Stomach (tissue), 9 donors: Measurements from ENCODE around the gene GSG1L. TPM values are rescaled to one million over a fixed set of nuclear protein-coding genes. Genes with fewer than 3 reads are reported as not detected.

ENCODE experiments used
- DNase-seq, 2 donors: peaks; one replicate each; pipeline versions ENCODE4 v3.0.0 to v3.0.0-alpha.2; 2013 to 2019
- H3K27ac ChIP-seq, 5 donors: fragments of 200-600 bp in 4 of 5; sonication (generic) in 4 of 5; one replicate each; pipeline ENCODE4 v1.5.1; 2013 to 2019; ENCODE audit warnings: mild to moderate bottlenecking in 1 of 5, moderate library complexity in 1 of 5
- H3K27me3 ChIP-seq, 3 donors: fragments of 200-600 bp; sonication (generic); one replicate each; pipeline ENCODE4 v1.5.1; 2017 to 2019; ENCODE audit warnings: mixed run types in 1 of 3
- H3K36me3 ChIP-seq, 4 donors: fragments of 200-600 bp; sonication (generic); 1 replicate in 3 of 4; 2 replicates in 1 of 4; pipeline ENCODE4 v1.5.1; 2016 to 2019
- H3K4me1 ChIP-seq, 4 donors: fragments of 200-600 bp; sonication (generic); one replicate each; pipeline ENCODE4 v1.5.1; 2016 to 2019
- H3K4me3 ChIP-seq, 4 donors: fragments of 200-600 bp; sonication (generic) in 3 of 4; one replicate each; pipeline ENCODE4 v1.5.1; 2016 to 2019; ENCODE audit warnings: mild to moderate bottlenecking in 1 of 4
- H3K9me3 ChIP-seq, 4 donors: fragments of 200-600 bp; sonication (generic); one replicate each; pipeline ENCODE4 v1.5.1; 2016 to 2019
- CTCF ChIP-seq, 7 experiments: fragments of 450-650 bp in 4 of 7; fragments of 200-600 bp in 3 of 7; sonication (generic) in 3 of 7; IDR thresholded peaks; one replicate each; pipeline ENCODE4 v1.5.1; 2016 to 2019; ENCODE audit warnings: antibody characterized with exemption in 7 of 7, control low read depth in 2 of 7, mild to moderate bottlenecking in 1 of 7
- EP300 ChIP-seq: sonication (generic); formaldehyde crosslinking; IDR thresholded peaks from one replicate; pipeline ENCODE4 v1.6.1; 2017; ENCODE audit warnings: antibody characterized with exemption
- POLR2A ChIP-seq, 4 donors: fragments of 450-650 bp; IDR thresholded peaks; one replicate each; pipeline ENCODE4 v1.6.1; 2016; ENCODE audit warnings: antibody characterized with exemption in 4 of 4, control low read depth in 2 of 4, mild to moderate bottlenecking in 1 of 4, moderate library complexity in 1 of 4
- POLR2AphosphoS5 ChIP-seq, 3 donors: sonication (generic); formaldehyde crosslinking; IDR thresholded peaks; one replicate each; pipeline ENCODE4 v1.6.1; 2016; ENCODE audit warnings: antibody characterized with exemption in 3 of 3
- WGBS, 5 donors: extraction: QIAGEN DNeasy Blood & Tissue Kit in 3 of 5; methylation state at CpG; one replicate each; pipeline versions ENCODE4 v1.1.5 to v1.1.7; 2013 to 2018; 5-methylcytosine and 5-hydroxymethylcytosine counted together
- intact Hi-C: fragments of 100-400 bp; cut with DNase I; formaldehyde crosslinking; loops from one replicate; pipeline ENCODE4 v1.15.1; 2023; ENCODE audit warnings: low total_unique reads
- polyA plus RNA-seq, 3 donors: library from polyadenylated mRNA; stranded (reverse); fragments of 200-250 nt; gene quantifications; one replicate each; pipeline ENCODE4 v1.2.3, GENCODE V29; 2013
- total RNA-seq, 5 donors: library from RNA; depleted of rRNA; stranded (reverse); fragments of >200 nt; gene quantifications; one replicate each; pipeline versions ENCODE4 v1.1.0 to v1.2.3, GENCODE V29; 2014 to 2016
- donor health status: healthy with polysubstance abuse.
- donor health status: Bipolar disorder and iron deficiency.
- donor health status: healthy.

Gene GSG1L
- total and polyA plus RNA-seq, 8 donors = 0.06 TPM; not detected in 7

GRCh38 chr16:28009586-28010373 lies 53.7 kb downstream of the GSG1L start:
- WGBS, 5 donors = 67 to 80% (median 68%) methylated on average over 17 of the region's 17 CpGs
- Histone ChIP-seq H3K9me3 (no peaks in the 10 kb centered on the region), H3K4me1 (no peaks in the 10 kb centered on the region), H3K27ac (no peak overlapping the region), H3K4me3 (no peak overlapping the region), H3K36me3 (no peaks in the 10 kb centered on the region), H3K27me3 (peaks cover 0 to 21% (median 4%) of the 10 kb centered on the region in 3 donors)
- TF ChIP-seq POLR2A (IDR thresholded peaks at IDR 0.05) = no peak
- no peak for TF ChIP-seq EP300
- no peak for TF ChIP-seq POLR2AphosphoS5 (IDR thresholded peaks at IDR 0.05)
- TF ChIP-seq CTCF (IDR thresholded peaks at IDR 0.05) = no peak
- no peak for DNase-seq
- intact Hi-C loops = no loop called here

GRCh38 chr16:28003923-28004322 lies 59.6 kb downstream of the GSG1L start:
- Histone ChIP-seq H3K36me3 (no peaks in the 10 kb centered on the region), H3K4me1 (no peaks in the 10 kb centered on the region)
- intact Hi-C loops = no loop called here

GRCh38 chr16:28003021-28003865 lies 60.3 kb downstream of the GSG1L start:
- H3K27me3 ChIP-seq = peaks cover 0 to 12% (median 0%) of the 10 kb centered on the region in 3 donors
- intact Hi-C loops = no loop called here
- no peak for TF ChIP-seq EP300
- no peak for TF ChIP-seq POLR2AphosphoS5 (IDR thresholded peaks at IDR 0.05)
- no peak for TF ChIP-seq POLR2A (IDR thresholded peaks at IDR 0.05)
- TF ChIP-seq CTCF (IDR thresholded peaks at IDR 0.05) = no peak
- H3K9me3 ChIP-seq = no peaks in the 10 kb centered on the region
- no peak overlapping the region for H3K27ac ChIP-seq
- DNase-seq = no peak
- 59 to 76% (median 69%) methylated on average over 14 of the region's 14 CpGs for WGBS, 5 donors
- no peaks in the 10 kb centered on the region for H3K36me3 ChIP-seq
- no peak overlapping the region for H3K4me3 ChIP-seq
- no peaks in the 10 kb centered on the region for H3K4me1 ChIP-seq

More at GRCh38 chr16:28003923-28004322, 59.6 kb downstream of the GSG1L start:
- no peak overlapping the region for H3K27ac ChIP-seq
- TF ChIP-seq POLR2A (IDR thresholded peaks at IDR 0.05) (no peak), EP300 (no peak), CTCF (IDR thresholded peaks at IDR 0.05) (no peak), POLR2AphosphoS5 (IDR thresholded peaks at IDR 0.05) (no peak)
- no peak for DNase-seq
- peaks cover 0 to 12% (median 0%) of the 10 kb centered on the region in 3 donors for H3K27me3 ChIP-seq
- no peak overlapping the region for H3K4me3 ChIP-seq
- no peaks in the 10 kb centered on the region for H3K9me3 ChIP-seq
- WGBS, 5 donors = 70 to 82% (median 78%) methylated on average over 9 of the region's 9 CpGs

- WGBS, 5 donors = 67 to 84% (median 75%) methylated on average over 3 to 4 of the region's 4 CpGs
- no peak for DNase-seq
- H3K27me3 ChIP-seq = peaks cover 0 to 9% (median 0%) of the 10 kb centered on the region in 3 donors
- H3K9me3 ChIP-seq = no peaks in the 10 kb centered on the region
- TF ChIP-seq CTCF (IDR thresholded peaks at IDR 0.05) (no peak), EP300 (no peak), POLR2A (IDR thresholded peaks at IDR 0.05) (no peak), POLR2AphosphoS5 (IDR thresholded peaks at IDR 0.05) (no peak)
- no peak overlapping the region for H3K4me3 ChIP-seq
- intact Hi-C loops = no loop called here
- no peaks in the 10 kb centered on the region for H3K4me1 ChIP-seq
- no peak overlapping the region for H3K27ac ChIP-seq
- H3K36me3 ChIP-seq = no peaks in the 10 kb centered on the region
Measured at GRCh38 chr16:28001642-28002041, 61.9 kb downstream of the GSG1L start.
